GM12801 (cell line): ENCODE results near the gene NGFR.

Experiments used
- TF ChIP-seq, protein P1 (sequence below): IDR thresholded peaks from one replicate; pipeline ENCODE4 v1.5.1; 2011; ENCODE audit warnings: control low read depth; ENCODE audit not compliant: insufficient read length; ENCODE audit errors: extremely low read depth

NGFR gene

DNA sequence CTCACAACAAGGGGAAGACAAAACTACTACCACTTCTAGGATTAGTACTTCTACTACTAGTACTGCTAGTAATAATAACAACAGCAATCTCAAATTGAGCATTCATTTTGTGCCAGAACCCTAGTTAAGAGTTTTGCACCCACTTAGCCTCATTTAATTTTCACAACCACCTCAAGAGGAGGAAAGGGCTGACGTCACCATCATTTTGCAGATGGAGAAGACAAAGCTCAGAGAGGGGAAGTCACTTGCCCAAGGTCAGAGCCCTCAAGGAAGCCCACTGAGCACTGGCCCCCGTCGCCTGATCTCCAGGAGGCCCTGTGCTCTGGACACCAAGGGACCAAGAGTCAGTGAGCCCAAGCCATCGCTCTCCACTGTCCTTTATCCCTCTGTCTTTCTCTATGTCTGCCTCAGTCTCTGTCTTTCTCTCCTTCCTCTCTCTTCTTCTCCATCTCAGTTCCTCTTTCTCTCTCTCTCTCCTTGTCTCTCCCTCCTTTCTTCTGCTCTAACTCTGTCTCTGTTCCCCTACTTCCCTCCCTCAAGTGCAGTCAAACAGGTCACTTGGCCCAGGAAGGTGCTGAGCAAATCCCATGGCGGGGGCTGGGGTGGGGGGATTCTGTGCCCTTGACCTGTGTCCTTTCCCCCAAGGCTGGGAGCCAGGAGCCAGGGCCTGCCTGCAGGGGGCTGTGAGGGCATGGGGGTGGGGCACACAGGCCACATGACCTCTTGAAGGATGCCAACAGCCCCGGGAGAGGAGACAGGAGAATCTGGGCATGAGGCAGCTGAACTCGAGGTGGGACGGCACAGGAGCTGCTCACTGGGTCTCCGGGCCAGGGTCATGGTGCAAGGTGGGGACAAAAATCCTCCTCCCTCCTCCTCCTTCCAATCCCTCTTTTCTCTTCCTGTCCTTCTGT is 11.2 kb upstream of the NGFR start:
- TF ChIP-seq, protein P1, sequence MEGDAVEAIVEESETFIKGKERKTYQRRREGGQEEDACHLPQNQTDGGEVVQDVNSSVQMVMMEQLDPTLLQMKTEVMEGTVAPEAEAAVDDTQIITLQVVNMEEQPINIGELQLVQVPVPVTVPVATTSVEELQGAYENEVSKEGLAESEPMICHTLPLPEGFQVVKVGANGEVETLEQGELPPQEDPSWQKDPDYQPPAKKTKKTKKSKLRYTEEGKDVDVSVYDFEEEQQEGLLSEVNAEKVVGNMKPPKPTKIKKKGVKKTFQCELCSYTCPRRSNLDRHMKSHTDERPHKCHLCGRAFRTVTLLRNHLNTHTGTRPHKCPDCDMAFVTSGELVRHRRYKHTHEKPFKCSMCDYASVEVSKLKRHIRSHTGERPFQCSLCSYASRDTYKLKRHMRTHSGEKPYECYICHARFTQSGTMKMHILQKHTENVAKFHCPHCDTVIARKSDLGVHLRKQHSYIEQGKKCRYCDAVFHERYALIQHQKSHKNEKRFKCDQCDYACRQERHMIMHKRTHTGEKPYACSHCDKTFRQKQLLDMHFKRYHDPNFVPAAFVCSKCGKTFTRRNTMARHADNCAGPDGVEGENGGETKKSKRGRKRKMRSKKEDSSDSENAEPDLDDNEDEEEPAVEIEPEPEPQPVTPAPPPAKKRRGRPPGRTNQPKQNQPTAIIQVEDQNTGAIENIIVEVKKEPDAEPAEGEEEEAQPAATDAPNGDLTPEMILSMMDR, result no peak

DNA sequence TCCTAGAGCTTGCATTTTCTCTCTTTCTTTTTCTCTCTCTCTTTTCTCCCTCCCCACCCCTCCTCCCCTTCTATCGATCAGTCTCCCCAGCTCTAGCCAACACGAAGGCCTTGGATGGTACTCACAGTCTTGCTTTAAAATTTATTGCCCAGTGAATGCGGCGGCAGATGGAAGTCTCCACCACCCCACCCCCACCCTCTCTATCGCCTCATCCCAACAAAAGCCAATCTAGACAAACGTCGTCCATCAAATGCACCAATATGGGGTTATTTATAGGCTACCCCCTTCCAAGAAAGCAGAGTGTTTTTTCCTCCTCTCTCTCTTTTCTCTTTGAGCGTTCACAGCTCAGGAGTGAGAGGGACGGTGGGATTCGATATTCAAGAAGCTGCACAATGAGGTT is 10.5 kb upstream of the NGFR start:
- TF ChIP-seq, protein P1, result no peak

DNA sequence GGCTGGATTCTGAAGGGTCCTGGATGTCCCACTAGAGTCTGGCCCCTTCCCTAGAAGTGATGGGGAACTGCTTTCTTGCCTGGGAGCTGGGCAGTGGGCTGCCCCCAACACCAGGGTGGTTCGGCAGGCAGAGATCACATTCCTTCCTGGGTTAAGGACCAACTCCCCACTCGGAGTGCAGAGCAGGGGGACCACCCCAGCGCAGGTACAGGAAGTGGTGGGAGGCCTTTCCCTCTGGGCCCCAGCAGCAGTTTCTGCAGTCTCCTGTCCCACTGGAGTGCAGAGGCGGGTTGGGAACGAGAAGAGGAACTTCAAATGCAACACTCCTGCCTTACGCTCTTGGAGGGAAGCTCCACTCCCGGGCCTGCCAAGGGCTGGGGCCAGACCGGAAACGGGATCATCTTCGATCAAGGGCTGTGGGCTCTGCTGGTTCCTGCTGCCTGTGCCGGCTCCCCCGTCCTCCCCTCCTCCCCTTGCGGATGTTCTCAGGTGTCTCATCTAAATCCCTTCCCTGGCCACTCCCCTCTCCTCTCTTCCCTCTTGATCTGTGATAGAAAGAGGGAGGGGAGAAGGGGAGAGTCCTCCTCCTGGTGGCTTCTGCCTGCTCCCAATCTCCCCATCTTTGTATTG is 9.0 kb upstream of the NGFR start:
- TF ChIP-seq, protein P1, result no peak

DNA sequence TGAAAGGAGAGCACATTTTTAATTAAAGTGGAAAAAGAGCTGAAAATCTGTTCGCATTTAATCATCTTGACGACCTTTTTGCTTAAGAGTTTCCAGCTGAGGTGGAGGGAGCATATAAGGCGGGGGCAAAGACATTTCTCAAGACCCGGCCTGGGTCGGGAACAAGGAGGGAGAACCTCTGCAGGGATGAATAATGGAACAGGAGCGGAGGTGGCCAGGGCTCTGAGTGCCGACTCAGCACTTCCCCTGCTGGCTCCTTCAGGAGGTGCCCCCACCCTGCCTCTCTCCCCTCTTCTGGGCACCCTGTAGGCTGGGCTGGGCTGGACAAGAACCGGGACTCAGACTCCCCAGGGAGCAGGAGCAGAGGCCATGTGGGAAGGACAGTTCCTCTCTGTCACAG is 7.9 kb upstream of the NGFR start:
- TF ChIP-seq, protein P1, result no peak

DNA sequence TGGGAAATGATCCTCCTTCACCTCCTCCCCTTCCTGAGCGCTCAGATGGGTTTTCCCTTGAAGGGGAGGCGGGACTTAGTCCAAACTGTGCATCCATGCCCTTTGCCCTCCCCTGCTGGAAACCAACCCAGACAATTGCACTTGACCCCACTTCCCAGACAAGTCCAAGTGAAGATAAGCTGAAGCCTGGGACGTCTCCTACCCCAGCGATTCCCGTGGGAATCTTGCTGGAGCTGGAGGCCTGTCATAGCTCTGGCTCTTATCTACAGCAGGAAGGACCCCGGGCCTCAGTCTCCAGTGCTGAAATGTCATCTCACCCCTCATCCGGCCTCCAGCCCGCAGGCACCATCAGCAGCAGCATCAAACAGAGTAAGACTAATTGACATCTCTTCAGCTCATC is 6.5 kb upstream of the NGFR start:
- TF ChIP-seq, protein P1, result no peak

DNA sequence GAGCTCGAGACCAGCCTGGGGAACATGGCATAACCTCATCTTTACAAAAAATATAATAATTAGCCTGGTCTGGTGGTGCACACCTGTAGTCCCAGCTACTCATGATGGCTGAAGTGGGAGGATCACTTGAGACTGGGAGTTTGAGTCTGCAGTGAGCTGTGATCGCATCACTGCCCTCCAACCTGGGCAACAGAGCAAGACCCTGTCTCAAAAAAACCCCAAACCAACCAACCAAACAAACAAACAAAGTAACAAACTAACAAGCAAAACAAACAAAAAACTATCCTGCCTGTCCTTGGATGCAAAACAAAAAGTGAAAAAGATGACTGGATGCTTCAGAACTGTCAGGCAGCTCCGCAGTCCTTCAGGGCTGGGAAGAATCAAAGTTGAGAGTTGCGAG is 5.7 kb upstream of the NGFR start:
- TF ChIP-seq, protein P1, result no peak

DNA sequence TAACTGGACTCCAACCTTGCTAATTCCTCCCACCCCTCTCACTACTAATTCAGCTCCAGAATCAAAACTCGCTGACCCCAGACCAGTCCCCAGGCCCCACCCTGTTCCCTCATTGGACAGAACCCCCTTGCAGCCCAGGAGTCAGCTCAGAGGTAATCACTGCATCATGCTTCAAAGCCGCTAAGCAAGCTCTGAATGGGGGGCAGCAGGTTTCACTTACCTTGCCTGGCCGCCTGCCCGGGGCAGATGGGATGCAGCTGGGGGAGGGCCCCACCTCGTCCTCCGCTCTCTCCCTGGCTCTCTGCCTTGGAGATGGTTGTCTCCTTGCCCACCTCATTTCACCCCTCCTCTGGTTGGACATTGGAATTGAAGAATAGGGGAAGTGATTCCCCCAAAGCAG is 4.8 kb upstream of the NGFR start:
- TF ChIP-seq, protein P1, result no peak
